PC-9 (cell line): ENCODE measurements around the gene DDX10. TPM values are rescaled to one million over a fixed set of nuclear protein-coding genes. Genes with fewer than 3 reads are reported as not detected.

Source experiments
- BruUV-seq: library from RNA; stranded (reverse); fragments of 400-500 nt; replicated peaks from 2 replicates; lab custom pipeline; 2021; lab: Mats Ljungman, UMichigan
- CTCF ChIA-PET: fragments of 300-600 bp; sonication (Branson Sonifier 250); formaldehyde crosslinking; loops from one replicate; lab custom pipeline; 2022; ENCODE audit warnings: antibody characterized with exemption; lab: Charles Lee
- POLR2A ChIA-PET: fragments of 300-600 bp; sonication (Branson Sonifier 250); formaldehyde crosslinking; loops from one replicate; lab custom pipeline; 2022; ENCODE audit warnings: antibody characterized with exemption; ENCODE audit not compliant: unreplicated experiment; lab: Charles Lee
- DNase-seq, 2 experiments: peaks; one replicate each; pipeline versions ENCODE4 v3.0.0 to v3.0.0-alpha.2; 2015 to 2022; ENCODE audit warnings: mixed read lengths in 1 of 2
- H2AFZ ChIP-seq: fragments of 200-600 bp; sonication (generic); 2 replicates; pipeline ENCODE4 v1.8.1; 2017; ENCODE audit warnings: antibody characterized with exemption
- H3F3A ChIP-seq: fragments of 200-600 bp; sonication (generic); 2 replicates; pipeline ENCODE4 v1.8.1; 2017; ENCODE audit warnings: antibody characterized with exemption, mild to moderate bottlenecking, low read depth; ENCODE audit not compliant: insufficient read depth
- H3K27ac ChIP-seq: fragments of 200-600 bp; sonication (generic); 2 replicates; pipeline ENCODE4 v1.6.1; 2016; ENCODE audit warnings: mixed run types
- H3K27me3 ChIP-seq: fragments of 200-600 bp; sonication (generic); 2 replicates; pipeline ENCODE4 v1.6.1; 2016; ENCODE audit warnings: low read depth, mixed run types; ENCODE audit not compliant: insufficient read depth
- H3K36me3 ChIP-seq: fragments of 200-600 bp; sonication (generic); 2 replicates; pipeline ENCODE4 v1.6.1; 2016; ENCODE audit warnings: low read depth, mixed run types
- H3K4me1 ChIP-seq: fragments of 200-600 bp; sonication (generic); replicated peaks from 2 replicates; pipeline ENCODE4 v1.6.1; 2016; ENCODE audit warnings: mixed run types; ENCODE audit not compliant: insufficient read depth
- H3K4me2 ChIP-seq: fragments of 200-600 bp; sonication (generic); 2 replicates; pipeline ENCODE4 v1.6.1; 2017; ENCODE audit warnings: mixed run types
- H3K4me3 ChIP-seq: fragments of 200-600 bp; sonication (generic); 2 replicates; pipeline ENCODE4 v1.6.1; 2016; ENCODE audit warnings: mixed run types
- H3K79me2 ChIP-seq: fragments of 200-600 bp; sonication (generic); 2 replicates; pipeline ENCODE4 v1.6.1; 2017; ENCODE audit warnings: low read depth, mixed run types
- H3K9me2 ChIP-seq: fragments of 200-600 bp; sonication (generic); 2 replicates; pipeline ENCODE4 v1.8.1; 2017; ENCODE audit warnings: mild to moderate bottlenecking; ENCODE audit not compliant: insufficient read depth
- H3K9me3 ChIP-seq: fragments of 200-600 bp; sonication (generic); 2 replicates; pipeline ENCODE4 v1.8.1; 2016; ENCODE audit warnings: low read depth; ENCODE audit not compliant: insufficient read depth
- H4K20me1 ChIP-seq: fragments of 200-600 bp; sonication (generic); 2 replicates; pipeline ENCODE4 v1.8.1; 2017; ENCODE audit not compliant: insufficient read depth
- CTCF ChIP-seq: fragments of 200-600 bp; sonication (generic); conservative IDR thresholded peaks from 2 replicates; pipeline ENCODE4 v1.6.1; 2017; ENCODE audit warnings: mixed run types, antibody characterized with exemption, mild to moderate bottlenecking, moderate library complexity
- EZH2 ChIP-seq: fragments of 200-600 bp; sonication (generic); IDR thresholded peaks from 2 replicates; pipeline ENCODE4 v1.8.0; 2017; ENCODE audit warnings: antibody characterized with exemption, low read depth
- intact Hi-C: fragments of 100-400 bp; cut with micrococcal nuclease; formaldehyde crosslinking; loops from one replicate; pipeline ENCODE4 v1.10.0; 2022; ENCODE audit not compliant: unreplicated experiment
- total RNA-seq: library from RNA; stranded (reverse); gene quantifications from 2 replicates; pipeline ENCODE4 v1.2.3, GENCODE V29; 2021

DDX10 gene
- total RNA-seq, 1 experiment from 2014 or later: 26.4 TPM

- intact Hi-C loops: no loop called here
- TF ChIP-seq CTCF (no peak), EZH2 (no peak)
- Histone ChIP-seq H3K27me3 (no peaks in the 10 kb centered on the region), H3K4me1 (no peaks in the 10 kb centered on the region), H3K36me3 (no peaks in the 10 kb centered on the region), H3K27ac (no peak overlapping the region), H3K4me3 (no peak overlapping the region), H3K4me2 (no peak overlapping the region), H3F3A (no peaks in the 10 kb centered on the region), H3K79me2 (no peaks in the 10 kb centered on the region), H4K20me1 (no peaks in the 10 kb centered on the region), H3K9me3 (no peaks in the 10 kb centered on the region), H3K9me2 (no peaks in the 10 kb centered on the region), H2AFZ (no peak overlapping the region)
- BruUV-seq: no TSS peak
- POLR2A ChIA-PET: no interaction called here
- DNase-seq: no peak
- CTCF ChIA-PET: no interaction called here
These were observed 320.5 kb downstream of the DDX10 start for GRCh38 chr11:108985236-108985944.

- Histone ChIP-seq H3K4me1 (no peaks in the 10 kb centered on the region), H3K4me3 (no peak overlapping the region), H2AFZ (no peak overlapping the region), H3K9me2 (no peaks in the 10 kb centered on the region), H3K36me3 (no peaks in the 10 kb centered on the region), H3K9me3 (no peaks in the 10 kb centered on the region), H3K27me3 (no peaks in the 10 kb centered on the region), H3F3A (no peaks in the 10 kb centered on the region), H3K27ac (no peak overlapping the region), H3K4me2 (no peak overlapping the region), H3K79me2 (no peaks in the 10 kb centered on the region), H4K20me1 (no peaks in the 10 kb centered on the region)
- CTCF ChIA-PET: no interaction called here
- DNase-seq: no peak
- intact Hi-C loops: no loop called here
- no TSS peak for BruUV-seq
- POLR2A ChIA-PET: no interaction called here
- TF ChIP-seq CTCF (no peak), EZH2 (no peak)
These were observed 321.0 kb downstream of the DDX10 start for GRCh38 chr11:108985945-108986279.

Other genes starting within 250 kb of the DDX10 start
- gene C11orf65, start 197.5 kb upstream of the DDX10 start, total RNA-seq: 1.7 and 1.9 TPM in 2 replicates
- gene POGLUT3, start 166.7 kb upstream of the DDX10 start, total RNA-seq: 19.9 and 31.7 TPM in 2 replicates
- 23.3 and 36.3 TPM in 2 replicates for gene EXPH5, start 71.3 kb upstream of the DDX10 start, total RNA-seq